Kasumi-1 (cell line): ENCODE results near the gene AXIN1.
"Not testable (repeated sequence)": the region's sequence is repeated elsewhere in the genome, so short reads cannot be mapped to it uniquely, and the experiment has no call there.

Source experiments
- DNase-seq, 2 experiments: peaks; one replicate each; lab custom pipeline; 2025; lab: John Stamatoyannopoulos, UW

AXIN1 gene

DNA sequence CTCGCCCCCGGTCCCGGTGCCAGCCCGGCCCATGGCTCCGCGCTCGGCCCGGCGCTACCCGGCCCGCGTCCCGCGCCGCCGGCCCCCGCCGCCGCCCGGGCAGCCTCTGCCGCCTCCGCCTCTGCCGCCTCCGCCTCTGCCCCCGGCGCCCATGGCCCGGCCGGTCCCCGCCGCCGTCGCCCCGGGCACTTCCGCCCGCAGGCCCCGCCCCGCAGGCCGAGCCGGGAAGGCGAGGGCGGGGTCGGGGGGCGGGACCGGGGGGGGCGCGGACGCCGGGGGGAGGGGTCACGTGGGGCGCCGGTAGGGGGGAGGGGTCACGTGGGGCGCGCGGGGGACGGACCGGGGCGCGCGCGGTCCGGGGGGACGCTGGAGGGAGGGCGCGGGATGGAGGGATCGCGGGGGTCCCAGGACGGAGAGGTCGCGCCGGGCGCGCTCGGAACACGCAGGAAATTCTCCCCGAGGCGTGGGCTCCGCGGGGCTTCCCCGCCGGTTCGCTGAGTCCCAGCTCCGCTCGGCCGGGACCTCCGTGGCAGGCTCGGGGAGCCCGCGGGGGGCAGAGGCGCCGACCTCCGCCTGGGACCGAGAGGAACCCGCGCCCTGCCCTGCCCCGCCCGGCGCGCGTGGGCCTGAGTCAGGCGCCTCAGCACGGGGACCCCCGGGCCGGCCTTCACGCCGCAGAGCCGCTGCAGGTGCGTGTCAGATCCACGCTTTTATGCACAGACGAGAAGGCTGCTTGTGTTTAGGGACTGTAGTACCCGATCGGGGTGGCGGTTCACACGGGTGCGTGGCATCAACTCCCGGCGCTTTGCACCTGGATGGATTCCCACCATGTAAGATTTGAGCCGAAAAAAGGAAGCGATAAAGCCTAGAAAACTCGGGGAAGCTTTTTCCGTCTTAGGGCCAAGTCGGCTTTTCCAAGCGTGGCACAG is 29.5 kb upstream of the AXIN1 start, which contains the start of gene PGAP6:
TSS of gene PGAP6 (minus strand) at position 190 of the 929 bp plus-strand sequence. CDS start at position 33, 157 bp downstream.
- peak; percentile 6 to 9 for DNase-seq

DNA sequence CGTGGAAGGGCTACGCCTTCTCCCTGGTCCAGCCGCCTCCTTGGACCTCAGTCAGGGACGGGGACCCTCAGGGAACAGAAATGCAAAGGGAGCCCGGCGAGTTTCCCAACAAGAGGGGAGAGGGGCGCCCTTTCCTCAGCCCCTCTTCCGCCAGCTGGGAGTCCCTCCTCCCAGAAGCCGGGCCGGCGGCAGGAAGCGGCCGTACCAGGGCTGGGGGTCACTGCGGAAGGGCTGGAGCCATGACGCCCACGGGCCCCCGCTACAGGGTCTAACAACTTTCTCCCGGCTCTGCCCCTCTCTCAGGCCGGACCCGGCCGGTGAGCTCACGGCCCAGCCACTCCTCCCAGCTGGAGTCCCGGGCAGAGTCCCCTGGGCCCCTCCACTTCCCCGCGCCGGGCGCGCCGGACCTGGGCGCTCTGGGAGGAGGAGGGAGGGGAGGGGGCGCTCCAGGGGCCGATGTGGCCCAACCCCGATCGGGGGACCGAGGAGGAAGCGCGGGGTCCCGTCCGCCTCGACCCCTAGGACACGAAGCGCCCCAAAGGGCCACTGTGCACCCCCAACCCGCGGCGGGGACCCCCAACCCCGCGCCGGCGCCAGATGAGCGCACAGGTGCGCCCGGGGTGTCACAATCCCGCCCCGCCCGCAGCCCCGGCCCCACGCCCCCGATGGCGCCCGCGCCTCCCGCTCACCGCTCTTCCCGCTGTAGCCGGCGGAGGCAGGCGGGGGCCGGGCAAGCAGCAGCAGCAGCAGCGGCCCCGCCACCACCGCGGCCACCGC is 28.7 kb upstream of the AXIN1 start:
- DNase-seq: no peak

GRCh38 chr16:380762-381011 is 28.2 kb upstream of the AXIN1 start:
- DNase-seq: no peak

- DNase-seq: no peak
Observed at GRCh38 chr16:379961-380761, 27.6 kb upstream of the AXIN1 start.

DNA sequence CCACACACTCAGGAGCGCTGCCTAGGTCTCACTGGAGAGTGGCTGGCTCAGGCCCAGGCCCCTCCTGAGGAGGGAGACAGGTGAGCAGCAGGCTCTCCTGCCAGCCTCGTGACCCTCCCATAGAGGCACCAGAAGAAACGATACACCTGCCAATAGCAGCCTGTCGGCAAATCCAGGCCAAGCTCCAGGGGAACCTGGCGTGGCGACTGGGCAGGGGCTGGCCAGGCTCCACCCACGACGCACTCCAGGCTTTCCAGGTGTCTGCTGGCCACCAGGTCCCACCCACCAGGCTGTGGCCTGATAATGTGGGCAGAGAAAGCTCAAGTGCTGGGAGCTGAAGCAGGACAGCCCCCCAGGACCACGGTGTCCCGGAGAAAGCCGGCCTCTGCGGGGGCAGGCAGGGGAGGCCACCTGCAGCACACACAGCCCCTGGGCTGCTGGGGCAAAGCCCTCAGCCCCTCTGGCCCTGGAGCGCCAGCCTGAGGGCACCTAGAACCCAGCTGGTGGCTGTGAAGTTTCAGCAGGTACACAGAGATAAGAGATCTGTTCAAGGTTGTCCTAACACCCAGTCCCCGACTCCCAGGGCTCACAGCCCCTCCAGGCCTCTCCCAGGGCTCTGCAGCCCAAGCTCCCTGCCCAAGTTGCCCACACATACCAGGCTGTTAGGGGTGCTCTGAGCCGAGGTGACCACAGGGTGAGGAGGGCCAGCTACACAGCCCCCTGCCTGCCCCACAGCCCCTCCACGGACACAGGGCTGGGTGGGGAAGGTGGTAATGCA is 26.8 kb upstream of the AXIN1 start:
- DNase-seq: no peak

DNA sequence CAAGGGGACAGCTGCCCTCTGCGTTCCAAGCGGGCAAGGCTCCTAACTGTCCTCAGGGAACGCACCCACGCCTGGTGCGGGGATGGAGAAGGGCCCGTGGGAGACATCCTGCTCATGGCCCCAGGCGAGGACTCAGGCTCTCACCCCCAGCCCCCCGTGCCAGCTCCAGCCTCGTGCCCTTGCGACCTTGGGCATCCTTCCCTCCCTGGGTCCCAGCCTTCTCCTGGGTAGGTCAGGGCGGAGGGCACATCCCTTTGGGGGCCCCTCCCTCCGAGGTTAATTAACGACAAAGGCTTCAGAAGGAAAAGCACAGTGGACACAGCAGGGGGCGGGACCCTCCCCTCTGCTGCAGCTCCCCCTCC is 26.3 kb upstream of the AXIN1 start:
- no peak for DNase-seq

GRCh38 chr16:378113-378820 is 25.7 kb upstream of the AXIN1 start:
- not testable (repeated sequence) for DNase-seq

DNA sequence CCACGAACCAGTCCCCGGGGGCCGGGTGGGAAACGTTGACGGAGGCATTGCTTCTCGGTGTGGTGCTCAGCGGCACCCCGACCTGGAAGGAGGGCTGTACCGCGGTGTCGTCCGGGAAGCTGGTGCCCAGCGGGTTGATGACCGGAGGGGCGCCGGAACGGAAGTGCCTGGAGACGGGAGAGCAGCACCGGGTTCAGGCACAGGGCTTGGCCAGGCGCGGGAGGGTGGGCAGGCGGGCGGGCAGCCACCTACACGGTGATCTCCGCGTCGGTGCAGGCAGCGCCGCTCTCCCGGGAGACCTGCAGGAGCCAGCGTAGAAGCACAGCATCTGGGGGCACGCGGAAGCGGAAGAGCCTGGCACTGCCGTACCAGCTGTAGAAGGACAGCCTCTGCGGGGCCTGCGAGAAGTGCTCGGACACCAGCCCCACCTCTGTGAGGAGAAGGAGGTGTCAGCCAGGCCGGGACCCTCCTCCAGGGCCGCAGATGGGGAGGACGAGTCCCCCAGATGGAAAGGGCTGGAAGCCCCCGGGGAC is 25.0 kb upstream of the AXIN1 start:
- no peak for DNase-seq

GRCh38 chr16:376817-377418 is 24.4 kb upstream of the AXIN1 start:
- no peak for DNase-seq

- DNase-seq: no peak
Observed at GRCh38 chr16:375927-376816, 23.6 kb upstream of the AXIN1 start.

GRCh38 chr16:375212-375611 is 22.7 kb upstream of the AXIN1 start:
- no peak for DNase-seq

- no peak for DNase-seq
Observed at GRCh38 chr16:374616-374926, 22.0 kb upstream of the AXIN1 start.

DNA sequence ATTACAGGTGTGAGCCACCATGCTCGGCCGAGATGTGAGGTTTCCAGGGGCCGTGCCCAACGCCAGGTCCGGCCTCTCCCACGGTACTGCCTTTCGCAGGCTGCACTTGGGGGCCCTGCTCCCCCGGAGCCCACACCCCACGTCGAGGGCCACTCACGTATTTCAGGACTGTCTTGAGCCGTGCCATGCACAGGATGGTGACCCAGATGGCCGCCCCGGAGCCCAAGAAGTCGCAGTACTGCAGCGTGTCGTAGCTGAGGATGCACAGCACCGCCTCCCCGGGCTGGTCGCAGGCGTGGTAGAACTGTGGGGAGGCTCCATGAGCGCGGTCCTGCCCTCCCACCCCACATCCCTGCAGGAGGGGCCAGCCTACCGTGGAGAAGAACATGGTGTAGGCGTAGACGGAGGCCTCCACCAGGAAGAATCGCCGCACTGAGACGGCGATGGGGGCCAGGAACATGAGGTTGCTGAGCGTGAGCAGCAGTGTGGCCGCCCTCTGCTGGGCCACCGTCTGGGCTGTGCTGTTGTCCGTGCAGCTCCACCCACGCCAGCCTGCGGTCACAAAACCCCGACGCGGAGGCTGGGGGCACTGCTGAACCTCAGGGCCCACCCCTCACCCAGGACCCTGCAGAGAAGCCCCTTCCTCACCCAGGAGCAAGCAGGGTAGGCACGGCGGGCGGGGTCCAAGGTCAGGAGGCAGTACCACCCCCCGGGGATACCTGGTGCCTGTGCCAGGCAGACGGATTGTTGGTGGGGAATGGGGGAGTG is 21.5 kb upstream of the AXIN1 start:
- DNase-seq: no peak

GRCh38 chr16:373020-373598 is 20.6 kb upstream of the AXIN1 start:
- DNase-seq: no peak

- no peak for DNase-seq
Observed at GRCh38 chr16:372302-372983, 19.9 kb upstream of the AXIN1 start.

DNA sequence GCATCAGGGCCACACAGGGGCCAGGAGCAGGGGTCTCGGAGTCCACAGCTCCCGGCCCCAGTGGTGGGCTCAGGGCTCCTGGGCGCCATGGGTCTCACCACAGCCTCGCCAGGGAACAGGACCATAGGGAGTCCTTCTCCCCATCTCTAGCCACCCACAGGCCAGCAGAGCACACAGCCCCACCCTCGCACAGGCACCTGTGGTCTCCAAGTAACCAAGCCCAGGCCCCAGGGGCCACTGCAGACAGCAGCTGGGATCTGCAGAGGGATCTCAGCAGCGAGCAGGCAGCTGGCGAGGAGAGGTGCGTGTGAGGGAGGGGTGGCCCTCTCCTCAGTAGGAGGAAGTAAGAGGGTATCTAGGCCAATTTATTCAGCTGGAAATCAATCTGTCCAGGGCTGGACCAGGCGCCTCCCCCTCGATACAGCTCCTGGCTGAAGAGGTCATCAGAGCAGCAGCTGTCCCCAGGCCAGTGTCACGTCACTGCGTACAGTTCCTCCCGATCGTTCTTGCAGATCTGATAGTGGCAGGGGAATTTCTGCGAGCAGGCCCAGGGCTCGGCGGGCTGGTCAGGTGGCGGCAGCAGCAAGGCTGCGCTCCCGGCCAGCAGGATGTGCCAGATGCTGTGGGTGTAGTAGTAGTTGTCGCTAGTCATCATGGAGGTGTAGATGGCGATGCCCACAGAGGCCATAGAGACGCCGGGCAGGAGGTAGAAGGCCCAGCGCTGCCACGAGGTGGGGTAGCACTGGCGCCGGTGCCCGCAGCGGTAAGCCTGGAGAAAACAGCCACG is 19.2 kb upstream of the AXIN1 start:
- no peak for DNase-seq

DNA sequence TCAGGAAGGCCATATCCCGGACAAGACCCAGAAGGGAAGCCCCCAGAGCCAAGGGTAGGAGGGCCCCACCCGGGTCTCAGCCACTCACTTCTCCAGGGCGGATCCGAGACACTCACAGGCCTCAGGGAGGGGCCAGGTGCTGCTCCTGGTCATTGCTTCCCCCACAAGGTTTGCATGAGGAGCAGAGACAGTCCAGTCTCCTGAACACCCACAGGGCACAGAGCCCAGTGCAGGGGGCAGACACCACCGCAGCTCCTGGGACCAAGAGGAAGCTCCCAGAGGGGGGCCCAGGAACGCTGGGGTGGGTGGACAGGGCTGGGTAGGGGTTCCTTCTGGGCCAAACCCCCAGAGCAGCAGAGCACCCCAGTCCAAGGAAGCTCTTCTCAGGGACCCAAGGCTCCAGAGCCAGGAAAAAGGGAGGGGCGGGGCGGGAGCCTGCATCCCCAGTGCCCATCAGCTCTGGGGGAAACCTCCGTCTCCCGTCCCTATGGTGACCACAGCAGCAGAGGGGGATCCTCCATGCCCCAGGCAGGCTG is 18.5 kb upstream of the AXIN1 start:
- DNase-seq: no peak
